Activated CD4-positive, alpha-beta T cell treated with anti-CD3 and anti-CD28 coated beads for 1 hour (primary cell): Measurements from ENCODE around the gene GBE1.

Experiments
- DNase-seq: peaks from one replicate; pipeline ENCODE4 v3.0.0-alpha.2; 2020

GBE1 gene

GRCh38 chr3:81695302-81695701 lies 66.1 kb downstream of the GBE1 start:
- no peak for DNase-seq

GRCh38 chr3:81694662-81695061 lies 66.8 kb downstream of the GBE1 start:
- DNase-seq: no peak

- DNase-seq: no peak
Observed at GRCh38 chr3:81692766-81693165, 68.7 kb downstream of the GBE1 start.

GRCh38 chr3:81689617-81690016 lies 71.8 kb downstream of the GBE1 start:
- no peak for DNase-seq

GRCh38 chr3:81684751-81685395 lies 76.6 kb downstream of the GBE1 start:
- DNase-seq: no peak

GRCh38 chr3:81676706-81677456 lies 84.6 kb downstream of the GBE1 start:
- no peak for DNase-seq

- no peak for DNase-seq
Observed at GRCh38 chr3:81674690-81675089, 86.8 kb downstream of the GBE1 start.

- no peak for DNase-seq
Observed at GRCh38 chr3:81668283-81668682, 93.2 kb downstream of the GBE1 start.

- DNase-seq: no peak
Observed at GRCh38 chr3:81666502-81667121, 94.8 kb downstream of the GBE1 start.

- DNase-seq: no peak
Observed at GRCh38 chr3:81663114-81663513, 98.3 kb downstream of the GBE1 start.

DNA sequence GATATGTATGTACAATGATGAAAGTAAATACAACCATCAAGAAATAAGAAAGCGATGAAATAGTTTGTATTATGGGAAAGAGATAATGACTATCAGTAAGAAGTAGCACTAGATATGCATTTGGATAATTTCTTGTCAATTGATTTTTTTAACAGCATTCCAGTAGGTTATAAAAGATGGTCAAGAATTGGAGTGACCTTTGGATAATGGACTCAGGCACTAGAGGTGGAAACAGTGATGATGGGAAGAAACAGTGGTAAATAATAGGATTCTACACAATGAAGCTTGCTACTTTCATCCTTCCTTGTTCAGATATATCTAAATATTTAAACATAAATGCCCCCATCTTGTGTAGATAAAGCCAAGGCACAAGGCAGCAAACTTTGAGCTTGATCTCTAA lies 101.4 kb downstream of the GBE1 start:
- no peak for DNase-seq

DNA sequence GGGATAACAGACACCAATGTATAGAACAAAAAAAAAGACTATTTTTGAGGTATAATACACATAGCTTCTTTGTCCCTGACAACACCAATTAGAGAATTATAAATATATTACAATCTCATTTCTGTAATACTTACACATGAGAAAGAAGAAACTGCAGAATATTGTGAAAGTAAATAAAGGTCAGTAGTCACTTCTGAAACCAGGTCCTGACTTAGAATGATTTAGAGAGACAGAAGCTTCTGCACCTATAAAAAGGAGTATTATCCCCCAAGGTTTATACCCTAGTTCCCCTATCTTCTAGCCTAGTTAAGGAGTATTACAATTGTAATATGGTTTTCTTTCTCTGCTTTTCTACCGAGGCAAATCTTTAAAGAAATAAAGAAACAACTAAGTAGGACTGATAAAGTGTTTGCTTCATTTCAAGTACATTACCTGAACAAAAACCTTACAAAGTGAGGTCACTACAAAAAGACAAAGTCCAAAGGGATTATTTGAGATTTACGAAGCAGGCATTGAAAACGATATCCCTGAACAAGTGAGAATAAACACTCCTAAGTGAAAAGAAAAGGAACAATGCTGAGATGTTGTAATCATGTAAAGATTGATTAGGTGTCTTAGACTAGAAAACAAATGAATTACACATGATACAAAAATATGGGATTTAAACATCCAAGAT lies 103.0 kb downstream of the GBE1 start:
- no peak for DNase-seq

GRCh38 chr3:81651139-81651538 lies 110.3 kb downstream of the GBE1 start:
- DNase-seq: no peak

GRCh38 chr3:81650187-81650586 lies 111.3 kb downstream of the GBE1 start:
- no peak for DNase-seq

DNA sequence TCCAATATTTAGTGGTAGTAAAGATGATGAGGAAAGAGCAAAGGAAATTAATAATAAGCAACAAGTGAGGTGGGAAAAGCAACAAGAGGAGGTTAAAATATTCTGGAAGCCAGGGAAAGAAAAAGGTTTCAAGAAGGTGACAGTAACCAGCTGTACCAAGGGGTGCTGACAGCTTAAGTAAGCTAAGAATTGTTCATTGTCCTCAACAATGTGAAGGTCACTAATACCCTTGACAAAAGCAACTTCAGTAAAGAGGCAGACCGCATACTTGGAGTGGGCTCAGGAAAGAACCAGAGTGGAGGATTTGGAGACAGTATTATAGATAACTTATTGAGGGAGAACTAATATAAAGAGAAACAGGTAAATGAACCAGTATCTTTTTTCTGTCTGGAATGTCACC lies 116.2 kb downstream of the GBE1 start:
- DNase-seq: no peak

DNA sequence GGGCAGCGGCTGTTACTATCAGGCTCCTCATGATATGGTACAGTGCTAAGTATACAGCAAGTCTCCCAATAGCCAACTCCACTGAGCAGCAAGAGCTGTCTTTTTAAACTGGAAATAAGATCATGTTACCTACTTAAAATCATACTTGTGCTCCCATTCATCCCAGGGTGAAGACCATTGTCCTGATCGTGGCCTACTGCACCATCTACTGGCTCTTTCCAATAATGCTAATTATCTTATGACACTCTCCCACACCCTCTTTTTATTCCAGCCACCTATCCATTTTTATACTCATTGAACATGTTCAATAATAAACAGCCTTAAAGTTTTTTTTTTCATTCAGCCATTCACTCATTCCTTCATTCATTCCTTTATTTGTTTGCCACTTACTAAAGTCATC lies 117.7 kb downstream of the GBE1 start:
- DNase-seq: no peak

DNA sequence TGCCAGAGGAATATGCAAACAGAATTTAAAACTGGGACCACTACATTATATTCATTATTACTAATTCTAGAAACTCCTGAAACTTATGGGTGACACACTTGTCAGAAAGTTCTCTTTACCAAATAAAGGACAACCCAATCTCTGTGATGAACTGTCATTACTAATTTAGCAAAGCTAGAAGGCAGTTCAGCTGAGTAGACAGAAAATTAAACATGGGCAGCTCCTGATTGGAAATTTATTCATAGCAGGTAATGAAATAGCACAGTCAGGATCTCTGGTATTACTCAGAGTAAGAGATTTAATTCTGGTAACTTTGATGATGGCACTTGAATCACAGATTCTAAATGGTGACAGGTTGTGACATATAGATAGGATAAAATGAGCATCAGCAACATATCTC lies 123.0 kb downstream of the GBE1 start:
- DNase-seq: no peak

DNA sequence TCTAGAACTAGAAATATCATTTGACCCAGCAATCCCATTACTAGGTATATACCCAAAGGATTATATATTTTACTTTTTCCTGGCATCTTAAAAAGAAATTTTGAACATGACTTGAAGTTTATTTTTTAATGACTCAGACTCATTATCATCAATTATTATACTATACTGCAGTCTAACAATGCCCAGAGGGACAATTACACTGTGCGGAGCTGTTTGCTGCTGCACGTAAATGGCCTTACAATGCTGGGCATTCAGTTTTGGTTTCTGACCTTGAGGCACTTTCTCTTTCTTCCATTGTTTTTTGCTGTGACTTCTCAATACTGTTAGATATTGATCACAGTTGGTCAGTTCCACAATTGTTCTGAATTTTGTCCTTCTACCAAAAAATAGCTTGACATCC lies 128.8 kb downstream of the GBE1 start:
- DNase-seq: no peak

- no peak for DNase-seq
Observed at GRCh38 chr3:81624756-81625155, 136.7 kb downstream of the GBE1 start.

DNA sequence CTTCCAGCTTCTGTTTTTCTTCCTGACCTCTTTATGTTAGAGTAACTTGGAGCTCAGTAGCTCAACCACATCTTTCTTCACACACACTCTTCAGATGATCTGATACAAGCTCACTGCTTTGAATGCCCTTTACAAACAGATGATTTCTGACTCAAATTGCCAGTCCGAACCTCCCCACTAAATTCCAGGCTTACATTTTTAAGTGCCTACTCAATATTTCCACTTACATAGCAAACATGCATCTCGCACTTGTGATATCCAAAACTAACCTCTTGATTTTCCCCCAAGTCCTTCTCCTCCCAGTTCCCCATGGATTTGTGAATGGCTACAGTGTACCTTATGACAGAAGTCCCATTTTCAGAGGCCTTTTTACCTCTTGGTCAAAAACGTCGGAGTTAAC lies 139.1 kb downstream of the GBE1 start:
- no peak for DNase-seq

- DNase-seq: no peak
Observed at GRCh38 chr3:81621277-81621676, 140.2 kb downstream of the GBE1 start.

DNA sequence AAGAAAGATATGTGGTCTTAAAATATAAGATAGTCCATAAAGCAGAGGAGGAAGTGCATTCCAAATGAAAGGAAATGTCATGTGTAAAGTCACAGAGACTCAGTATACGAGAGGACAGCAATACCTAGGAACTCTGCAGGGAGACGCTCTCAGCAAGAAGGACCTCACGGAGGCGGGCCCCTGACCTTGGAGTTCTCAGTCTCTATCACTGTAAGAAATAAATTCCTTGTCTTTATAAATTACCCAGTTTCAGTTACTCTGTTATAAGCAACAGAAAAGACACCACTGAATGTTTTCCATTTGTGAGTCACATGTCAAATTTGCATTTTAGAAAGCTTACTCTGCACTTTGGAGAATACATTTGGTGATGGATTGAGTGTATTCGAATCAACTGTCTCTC lies 140.6 kb downstream of the GBE1 start:
- no peak for DNase-seq

DNA sequence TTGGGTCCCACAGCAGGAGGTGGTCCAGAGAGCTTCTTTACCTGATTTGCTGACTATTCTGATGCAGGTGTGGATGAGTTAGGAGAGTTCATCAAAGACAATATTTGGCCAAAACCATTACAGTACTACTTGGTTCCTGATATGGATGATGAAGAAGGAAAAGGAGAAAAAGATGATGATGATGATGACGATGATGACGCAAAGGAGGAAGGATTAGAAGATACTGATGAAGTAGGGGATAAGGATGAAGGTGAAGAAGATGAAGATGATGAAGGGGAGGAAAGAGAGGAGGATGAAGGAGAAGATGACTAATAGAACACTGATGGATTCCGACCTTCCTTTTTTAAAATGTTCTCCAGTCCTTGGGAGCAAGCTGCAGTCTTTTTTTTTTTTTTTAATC lies 148.7 kb downstream of the GBE1 start:
- no peak for DNase-seq

DNA sequence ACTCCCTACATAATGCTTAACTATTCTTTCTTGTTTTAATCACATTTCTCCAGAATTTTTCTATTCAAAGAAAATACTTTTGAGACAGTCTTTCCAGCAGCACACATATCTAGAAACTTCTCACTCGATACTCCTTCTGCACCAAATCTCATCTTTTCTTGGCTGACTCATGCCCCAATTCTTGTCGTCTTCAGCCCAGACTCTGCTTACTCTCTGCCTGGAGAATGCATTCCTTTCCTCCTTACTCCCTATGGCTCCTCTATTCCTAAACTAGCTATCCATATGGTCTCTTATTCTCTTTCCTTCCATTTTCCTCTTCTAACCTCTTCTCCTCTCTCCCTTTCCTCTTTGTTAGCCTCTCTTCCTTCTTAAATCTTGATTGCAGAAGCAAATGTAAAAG lies 158.7 kb downstream of the GBE1 start:
- DNase-seq: no peak
